NCI-H2227 (cell line): ENCODE measurements around the gene C2CD2L.
"Not testable (repeated sequence)": the region's sequence is repeated elsewhere in the genome, so short reads cannot be mapped to it uniquely, and the experiment has no call there.

Experiments used
- DNase-seq: peaks from one replicate; lab custom pipeline; 2025; ENCODE audit not compliant: unreplicated experiment; lab: John Stamatoyannopoulos, UW

C2CD2L gene

GRCh38 chr11:119106564-119107537, at the start of gene C2CD2L:
Gene C2CD2L, plus strand, starts transcription at chr11:119107344. Its CDS starts 398 bp downstream, at chr11:119107742.
- peak; percentile 88 for DNase-seq

DNA sequence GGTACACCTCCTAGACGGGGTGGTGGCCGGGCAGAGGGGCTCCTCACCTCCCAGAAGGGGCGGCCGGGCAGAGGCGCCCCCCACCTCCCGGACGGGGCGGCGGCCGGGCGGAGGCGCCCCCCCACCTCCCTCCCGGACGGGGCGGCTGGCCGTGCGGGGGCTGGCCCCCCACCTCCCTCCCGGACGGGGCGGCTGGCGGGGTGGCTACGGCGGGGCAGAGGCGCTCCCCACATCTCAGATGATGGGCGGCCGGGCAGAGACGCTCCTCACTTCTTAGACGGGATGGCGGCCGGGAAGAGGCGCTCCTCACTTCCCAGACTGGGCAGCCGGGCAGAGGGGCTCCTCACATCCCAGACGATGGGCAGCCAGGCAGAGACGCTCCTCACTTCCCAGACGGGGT, 48.0 kb upstream of the C2CD2L start:
- not testable (repeated sequence) for DNase-seq

DNA sequence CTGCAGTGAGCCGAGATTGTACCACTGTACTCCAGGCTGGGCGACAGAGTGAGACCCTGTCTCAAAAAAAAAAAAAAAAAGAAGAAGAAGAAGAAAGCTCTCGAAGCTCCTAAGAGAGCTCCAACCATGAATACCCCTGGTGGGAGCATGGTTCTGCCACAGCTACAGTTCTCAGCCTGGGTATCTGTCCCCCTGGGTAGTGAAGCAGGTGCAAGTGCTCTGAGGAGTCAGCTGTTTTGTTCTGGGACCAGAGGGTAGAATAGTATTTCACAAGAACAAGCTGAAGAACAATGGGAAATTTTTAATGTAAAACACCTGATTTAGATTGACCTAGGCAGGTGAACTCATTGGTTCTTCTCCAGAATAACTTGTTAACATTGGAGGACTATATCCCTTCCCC, 45.9 kb upstream of the C2CD2L start:
- DNase-seq, result no peak

DNA sequence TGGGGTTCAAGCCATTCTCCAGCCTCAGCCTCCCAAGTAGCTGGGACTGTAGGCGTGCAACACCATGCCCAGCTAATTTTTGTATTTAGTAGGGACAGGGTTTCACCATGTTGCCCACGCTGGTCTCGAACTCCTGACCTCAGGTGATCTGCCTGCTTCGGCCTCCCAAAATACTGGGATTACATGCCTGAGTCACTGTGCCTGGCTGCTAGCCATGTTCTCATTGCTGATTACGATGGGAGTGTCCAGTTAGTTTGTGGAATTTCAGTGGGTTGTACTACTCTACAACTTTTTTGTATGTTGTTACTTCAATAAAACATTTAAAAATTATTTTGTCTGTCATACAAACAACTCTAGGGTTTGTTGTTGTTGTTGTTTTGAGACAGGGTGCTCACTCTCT, 44.4 kb upstream of the C2CD2L start:
- DNase-seq, result no peak

GRCh38 chr11:119065369-119065768, 41.8 kb upstream of the C2CD2L start:
- peak; percentile 41 for DNase-seq

DNA sequence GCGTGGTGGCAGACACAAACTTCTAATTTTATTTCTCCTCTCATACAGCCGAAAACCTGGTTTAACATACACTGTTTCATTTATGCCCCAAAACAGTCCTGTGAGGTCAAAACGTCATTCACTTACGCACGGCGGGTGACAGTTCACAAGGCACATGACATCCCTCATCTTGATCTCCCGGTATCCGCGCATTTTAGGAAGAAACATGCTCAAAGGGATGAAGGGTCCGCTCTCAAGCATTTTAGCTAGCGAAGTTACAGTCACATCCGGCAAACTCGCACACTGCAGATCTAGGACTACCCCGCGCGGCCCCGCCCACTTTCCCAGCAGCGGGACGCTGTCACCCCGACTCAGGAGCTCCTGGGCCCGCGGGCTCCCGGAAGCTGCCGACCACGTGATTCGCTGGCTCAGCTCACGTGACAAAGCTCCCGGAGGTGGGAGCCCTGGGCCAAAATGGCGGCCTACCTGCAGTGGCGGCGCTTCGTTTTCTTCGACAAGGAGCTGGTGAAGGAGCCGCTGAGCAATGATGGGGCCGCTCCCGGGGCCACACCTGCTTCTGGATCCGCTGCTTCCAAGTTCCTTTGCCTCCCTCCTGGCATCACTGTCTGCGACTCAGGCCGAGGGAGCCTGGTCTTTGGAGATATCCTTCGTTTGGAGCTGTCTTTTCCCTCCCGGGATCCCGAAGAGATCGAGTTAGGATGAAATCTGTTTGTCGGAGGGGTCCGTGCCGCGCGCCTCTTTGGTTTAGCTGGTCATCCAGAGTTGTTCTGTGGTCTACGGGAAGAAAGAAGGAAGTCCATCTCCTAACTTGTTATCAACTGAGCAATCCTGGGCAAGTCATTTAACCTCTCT, 39.5 kb upstream of the C2CD2L start, which contains the start of gene VPS11:
Gene VPS11, plus strand, starts transcription at position 448 of the 852 bp plus-strand sequence. Its CDS starts 6 bp downstream, at position 454.
- peak; percentile 93 for DNase-seq

DNA sequence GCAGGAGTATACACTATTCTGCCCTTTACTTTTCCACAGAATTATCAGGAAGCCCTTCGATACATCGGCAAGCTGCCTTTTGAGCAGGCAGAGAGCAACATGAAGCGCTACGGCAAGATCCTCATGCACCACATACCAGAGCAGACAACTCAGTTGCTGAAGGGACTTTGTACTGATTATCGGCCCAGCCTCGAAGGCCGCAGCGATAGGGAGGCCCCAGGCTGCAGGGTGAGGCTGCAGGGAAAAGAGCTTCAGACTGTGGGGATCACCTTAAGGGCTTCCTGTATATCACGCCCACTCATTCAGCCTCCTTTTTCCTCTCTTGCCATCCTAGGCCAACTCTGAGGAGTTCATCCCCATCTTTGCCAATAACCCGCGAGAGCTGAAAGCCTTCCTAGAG, 29.3 kb upstream of the C2CD2L start:
- DNase-seq, result no peak

DNA sequence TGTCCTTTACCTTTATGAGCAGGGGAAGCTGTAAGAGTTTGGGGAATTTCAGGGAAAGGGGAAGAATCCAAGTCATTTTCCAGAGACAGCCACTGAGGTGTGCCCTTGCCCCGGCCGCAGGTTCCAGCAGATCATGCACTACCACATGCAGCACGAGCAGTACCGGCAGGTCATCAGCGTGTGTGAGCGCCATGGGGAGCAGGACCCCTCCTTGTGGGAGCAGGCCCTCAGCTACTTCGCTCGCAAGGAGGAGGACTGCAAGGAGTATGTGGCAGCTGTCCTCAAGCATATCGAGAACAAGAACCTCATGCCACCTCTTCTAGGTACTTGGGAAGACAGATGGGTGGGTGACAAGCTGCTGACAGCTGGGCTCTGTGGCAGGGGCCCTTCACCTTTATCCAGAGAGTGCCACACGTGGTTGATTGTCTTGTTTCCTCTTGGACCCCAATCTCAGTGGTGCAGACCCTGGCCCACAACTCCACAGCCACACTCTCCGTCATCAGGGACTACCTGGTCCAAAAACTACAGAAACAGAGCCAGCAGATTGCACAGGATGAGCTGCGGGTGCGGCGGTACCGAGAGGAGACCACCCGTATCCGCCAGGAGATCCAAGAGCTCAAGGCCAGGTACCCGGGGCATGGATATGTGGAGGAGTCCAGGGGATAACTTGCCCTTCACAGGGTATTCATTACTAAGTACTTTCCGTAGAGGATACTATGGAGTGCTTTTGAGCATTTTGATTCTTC, 28.3 kb upstream of the C2CD2L start:
- DNase-seq, result no peak

GRCh38 chr11:119081682-119082260, 25.4 kb upstream of the C2CD2L start:
- no peak for DNase-seq

- DNase-seq, result peak; percentile 92
These were observed 22.3 kb upstream of the C2CD2L start, which contains the start of gene HMBS for GRCh38 chr11:119084663-119085436. Gene HMBS, plus strand, starts transcription at chr11:119084881. Its CDS starts 153 bp downstream, at chr11:119085034.

DNA sequence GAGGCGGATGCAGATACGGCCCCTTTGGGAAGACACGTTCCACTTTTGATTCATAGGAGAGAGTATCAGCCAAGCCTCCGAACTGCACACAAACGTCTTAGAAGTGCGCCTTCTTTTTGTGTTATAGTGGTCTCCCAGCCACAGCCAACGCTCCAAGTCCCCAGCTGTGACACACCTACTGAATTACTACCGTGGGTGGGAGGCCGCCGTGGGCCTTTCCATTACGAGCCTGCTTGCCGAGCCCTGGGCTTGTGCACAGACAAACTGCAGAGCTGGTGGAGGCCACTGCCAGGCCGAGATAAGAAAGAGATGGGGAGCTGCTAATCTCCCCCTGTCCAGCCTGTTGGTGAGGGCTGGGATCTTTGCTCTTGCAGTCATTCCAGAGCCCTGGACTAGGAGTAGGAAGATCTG, 21.7 kb upstream of the C2CD2L start:
- DNase-seq, result no peak

DNA sequence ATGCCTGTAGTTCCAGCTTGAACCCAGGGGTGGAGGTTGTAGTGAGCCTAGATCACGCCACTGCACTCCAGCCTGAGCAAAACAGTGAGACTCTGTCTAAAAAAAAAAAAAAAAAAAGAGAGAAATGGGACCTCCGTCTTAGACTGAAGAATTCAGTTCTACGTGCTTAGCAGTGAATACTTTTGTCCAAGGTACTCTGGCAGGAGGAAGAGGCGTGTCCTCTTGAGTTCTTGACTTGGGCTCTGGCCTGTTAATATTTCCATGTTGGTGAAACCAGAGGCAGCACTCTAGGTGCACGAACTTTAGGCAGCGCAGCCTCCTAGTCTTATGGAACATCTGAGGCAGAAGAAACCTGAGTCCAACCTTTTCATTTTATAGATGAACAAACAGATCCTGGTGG, 20.0 kb upstream of the C2CD2L start:
- DNase-seq, result no peak

- no peak for DNase-seq
These were observed 19.4 kb upstream of the C2CD2L start for GRCh38 chr11:119087747-119088241.

- DNase-seq, result no peak
These were observed 18.7 kb upstream of the C2CD2L start for GRCh38 chr11:119088406-119088805.

DNA sequence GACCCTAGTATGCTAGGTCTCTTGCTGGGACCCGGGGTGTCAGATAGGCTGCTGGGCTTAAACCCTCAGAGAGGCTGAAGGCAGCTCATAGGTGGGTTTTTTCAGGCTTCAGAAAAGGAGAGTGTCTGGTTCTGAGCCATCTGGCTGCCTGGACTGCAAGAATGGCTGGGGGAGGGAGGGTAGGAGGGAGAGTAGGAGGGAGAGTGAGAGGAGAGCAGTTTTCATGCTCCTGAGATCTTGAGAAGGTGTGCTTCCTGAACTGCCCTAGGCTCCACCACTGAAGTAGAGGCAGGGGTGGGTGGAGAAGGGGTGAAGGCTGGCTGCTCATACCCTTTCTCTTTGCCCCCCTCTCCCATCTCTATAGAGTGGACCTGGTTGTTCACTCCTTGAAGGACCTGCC, 17.8 kb upstream of the C2CD2L start:
- no peak for DNase-seq

- no peak for DNase-seq
These were observed 16.0 kb upstream of the C2CD2L start for GRCh38 chr11:119091178-119091577.

- no peak for DNase-seq
These were observed 14.9 kb upstream of the C2CD2L start for GRCh38 chr11:119091966-119092879.
